MM.1S (cell line): ENCODE results near the gene LMTK3.

Source experiments
- CTCF ChIP-seq: fragments of 300-600 bp; sonication (generic); IDR thresholded peaks from 2 replicates; pipeline ENCODE4 v1.5.1; 2016; ENCODE audit warnings: antibody characterized with exemption, low read length, mixed read lengths
- EZH2phosphoT487 ChIP-seq: fragments of 300-600 bp; sonication (generic); IDR thresholded peaks from 2 replicates; pipeline ENCODE4 v1.6.1; 2018; ENCODE audit warnings: antibody characterized with exemption, low read length

DNA sequence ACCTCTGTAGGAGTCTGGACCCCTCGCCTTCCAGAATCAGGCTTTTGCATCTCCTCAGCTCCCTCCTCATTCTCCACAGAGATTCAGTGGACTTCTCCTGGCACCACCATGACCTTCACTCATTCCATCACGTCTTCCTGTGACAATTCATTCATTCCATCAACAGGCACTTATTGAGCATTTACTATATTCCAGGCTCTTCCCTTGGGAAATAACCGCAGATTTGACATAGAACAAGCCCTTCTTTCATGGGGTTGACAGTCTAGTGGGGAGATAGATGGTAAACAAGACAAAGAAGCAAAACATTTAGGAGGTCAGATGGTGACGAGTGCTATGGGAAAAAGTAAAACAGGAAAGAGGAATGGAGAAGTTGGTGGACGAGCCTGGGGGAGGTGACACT lies 37.7 kb upstream of the LMTK3 start:
- TF ChIP-seq CTCF (no peak), EZH2phosphoT487 (no peak)
